Measurements from ENCODE around the gene PDE4D.
A peak's percentile ranks its signal among the peaks of the same experiment; 100 is the strongest.

The PDE4D gene

DNA sequence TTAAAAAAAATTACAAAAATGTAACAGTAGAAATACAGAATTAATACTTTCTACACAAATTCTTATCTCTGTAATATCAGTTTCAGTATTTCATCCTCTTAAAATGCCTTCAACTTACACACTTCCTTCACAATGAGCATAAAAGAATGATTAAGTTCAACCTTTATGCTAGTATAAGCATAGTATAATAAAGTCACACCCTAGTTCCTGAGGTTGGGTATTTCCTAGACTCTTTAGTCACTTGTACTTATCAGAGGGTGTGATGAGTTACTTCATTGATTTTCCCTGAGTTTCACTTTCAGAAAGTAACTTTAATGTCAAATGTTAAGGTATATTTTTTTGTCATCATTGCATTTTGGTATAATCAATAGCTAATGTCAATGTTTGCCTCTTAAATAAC, 302.4 kb downstream of the PDE4D start:
- no peak for DNase-seq
- Histone ChIP-seq H2AK5ac (ENCODE audit: low read length, severe bottlenecking) (no peak overlapping the region), H3K18ac (ENCODE audit: low read depth in 1 of 2, low read length in 2 of 2) (no peak overlapping the region)

GRCh38 chr5:59588922-59589321, 304.6 kb downstream of the PDE4D start:
- H4K8ac ChIP-seq (ENCODE audit: low read length): no peak overlapping the region
- H3K36me3 ChIP-seq (ENCODE audit: control insufficient read depth in 1 of 2, insufficient read depth in 2 of 2, low read depth in 1 of 2, low read length in 2 of 2): no peaks in the 10 kb centered on the region
- H2BK12ac ChIP-seq (ENCODE audit: low read length in 2 of 2): no peak overlapping the region
- H4K91ac ChIP-seq (ENCODE audit: low read length): no peak overlapping the region
- peak; percentile 49 for DNase-seq
- H2BK15ac ChIP-seq (ENCODE audit: low read depth, poor library complexity, severe bottlenecking): no peak overlapping the region
- no peak overlapping the region for H3K4ac ChIP-seq (ENCODE audit: low read depth in 1 of 2, low read length in 2 of 2)
- H2AFZ ChIP-seq (ENCODE audit: low read depth, low read length): no peak overlapping the region
- H3K9ac ChIP-seq (ENCODE audit: low read length): no peak overlapping the region
- H3K23ac ChIP-seq (ENCODE audit: low read length in 2 of 2): no peak overlapping the region
- no peak overlapping the region for H2AK5ac ChIP-seq (ENCODE audit: low read length, severe bottlenecking)
- no peak overlapping the region for H2BK5ac ChIP-seq (ENCODE audit: low read depth, low read length, poor library complexity, severe bottlenecking)
- no peak overlapping the region for H3K4me2 ChIP-seq (ENCODE audit: low read length, poor library complexity, severe bottlenecking)
- no peak overlapping the region for H3K27ac ChIP-seq (ENCODE audit: low read length, poor library complexity, severe bottlenecking)
- H3K9me3 ChIP-seq (ENCODE audit: control insufficient read depth, low read length): no peaks in the 10 kb centered on the region
- H3K14ac ChIP-seq (ENCODE audit: low read length in 2 of 2): no peak overlapping the region
- H3K27me3 ChIP-seq (ENCODE audit: control insufficient read depth in 1 of 2, insufficient read depth in 1 of 2, low read length in 2 of 2): no peaks in the 10 kb centered on the region
- no peak overlapping the region for H3K18ac ChIP-seq (ENCODE audit: low read depth in 1 of 2, low read length in 2 of 2)
- peaks cover 1% of the 10 kb centered on the region for H3K79me1 ChIP-seq (replicated peaks; ENCODE audit: low read length, poor library complexity, severe bottlenecking)
- no peak overlapping the region for H2BK120ac ChIP-seq (ENCODE audit: low read depth, low read length)
- H3K4me3 ChIP-seq (ENCODE audit: insufficient read depth in 1 of 2, low read depth in 1 of 2, low read length in 2 of 2): no peak overlapping the region
- peaks cover 3% of the 10 kb centered on the region for H3K4me1 ChIP-seq (ENCODE audit: control insufficient read depth, insufficient read depth, low read depth, low read length)

More for the DNA sequence above, 302.4 kb downstream of the PDE4D start:
- Histone ChIP-seq H3K9ac (ENCODE audit: low read length) (no peak overlapping the region), H2AFZ (ENCODE audit: low read depth, low read length) (no peak overlapping the region), H2BK120ac (ENCODE audit: low read depth, low read length) (no peak overlapping the region), H3K27me3 (ENCODE audit: control insufficient read depth in 1 of 2, insufficient read depth in 1 of 2, low read length in 2 of 2) (no peaks in the 10 kb centered on the region), H3K79me1 (replicated peaks; ENCODE audit: low read length, poor library complexity, severe bottlenecking) (peaks cover 1% of the 10 kb centered on the region), H3K4me2 (ENCODE audit: low read length, poor library complexity, severe bottlenecking) (no peak overlapping the region), H3K27ac (ENCODE audit: low read length, poor library complexity, severe bottlenecking) (no peak overlapping the region), H2BK15ac (ENCODE audit: low read depth, poor library complexity, severe bottlenecking) (no peak overlapping the region), H4K8ac (ENCODE audit: low read length) (no peak overlapping the region), H4K91ac (ENCODE audit: low read length) (no peak overlapping the region), H3K4me1 (ENCODE audit: control insufficient read depth, insufficient read depth, low read depth, low read length) (peaks cover 1% of the 10 kb centered on the region), H3K36me3 (ENCODE audit: control insufficient read depth in 1 of 2, insufficient read depth in 2 of 2, low read depth in 1 of 2, low read length in 2 of 2) (no peaks in the 10 kb centered on the region), H3K14ac (ENCODE audit: low read length in 2 of 2) (no peak overlapping the region), H2BK12ac (ENCODE audit: low read length in 2 of 2) (no peak overlapping the region), H2BK5ac (ENCODE audit: low read depth, low read length, poor library complexity, severe bottlenecking) (no peak overlapping the region), H3K23ac (ENCODE audit: low read length in 2 of 2) (no peak overlapping the region), H3K4me3 (ENCODE audit: insufficient read depth in 1 of 2, low read depth in 1 of 2, low read length in 2 of 2) (no peak overlapping the region), H3K9me3 (ENCODE audit: control insufficient read depth, low read length) (no peaks in the 10 kb centered on the region), H3K4ac (ENCODE audit: low read depth in 1 of 2, low read length in 2 of 2) (no peak overlapping the region)

DNA sequence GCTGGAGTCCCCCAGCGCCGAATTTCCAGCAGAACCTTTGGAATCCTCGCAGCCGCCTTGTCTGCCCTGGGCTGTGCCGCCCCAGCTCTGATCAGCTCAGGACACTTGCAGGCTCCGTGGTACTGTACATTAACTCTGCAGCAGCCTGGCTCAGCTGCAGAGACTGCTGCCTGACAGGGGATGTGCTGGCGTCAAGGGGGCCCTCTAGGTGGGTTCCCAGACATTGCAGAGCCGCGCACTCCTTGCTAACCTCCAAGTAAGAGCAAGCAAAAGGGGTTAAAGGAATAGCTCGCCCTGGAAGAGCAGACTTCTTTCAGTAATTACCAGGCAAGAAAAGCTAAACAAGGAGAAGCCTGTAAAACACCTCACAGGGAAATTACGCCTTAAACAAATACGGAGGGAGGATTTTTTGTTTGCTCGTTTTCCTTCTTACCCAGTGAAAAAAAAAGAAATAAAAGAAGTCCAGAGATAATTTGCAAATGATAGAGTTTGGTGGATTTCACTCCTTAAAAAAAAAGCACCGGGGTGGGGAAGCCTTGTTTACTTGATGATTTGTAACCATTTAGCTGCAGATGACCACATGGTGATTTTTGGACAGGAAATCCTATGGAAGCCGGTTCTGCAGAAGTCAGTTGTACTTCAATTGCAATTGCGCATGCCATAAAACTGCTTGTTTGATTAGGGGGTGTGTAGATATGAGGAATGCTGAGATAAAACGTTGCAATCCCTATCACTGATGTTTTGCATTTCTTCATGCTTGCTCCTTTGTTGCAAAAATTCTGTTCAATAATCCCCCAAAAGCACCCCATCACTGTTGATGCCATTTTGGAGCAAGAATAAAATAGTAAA, 305.8 kb downstream of the PDE4D start:
- H3K9me3 ChIP-seq (ENCODE audit: control insufficient read depth, low read length): no peaks in the 10 kb centered on the region
- H4K91ac ChIP-seq (ENCODE audit: low read length): no peak overlapping the region
- H2BK5ac ChIP-seq (ENCODE audit: low read depth, low read length, poor library complexity, severe bottlenecking): no peak overlapping the region
- H3K4me1 ChIP-seq (ENCODE audit: control insufficient read depth, insufficient read depth, low read depth, low read length): peaks cover 3% of the 10 kb centered on the region
- H3K9ac ChIP-seq (ENCODE audit: low read length): peak overlapping the region; percentile 63
- no peak overlapping the region for H3K4ac ChIP-seq (ENCODE audit: low read depth in 1 of 2, low read length in 2 of 2)
- H3K18ac ChIP-seq (ENCODE audit: low read depth in 1 of 2, low read length in 2 of 2): no peak overlapping the region
- no peak overlapping the region for H3K14ac ChIP-seq (ENCODE audit: low read length in 2 of 2)
- H3K27me3 ChIP-seq (ENCODE audit: control insufficient read depth in 1 of 2, insufficient read depth in 1 of 2, low read length in 2 of 2): no peaks in the 10 kb centered on the region
- peak overlapping the region; percentile 27 for H2AFZ ChIP-seq (ENCODE audit: low read depth, low read length)
- no peak overlapping the region for H2BK12ac ChIP-seq (ENCODE audit: low read length in 2 of 2)
- peak overlapping the region; percentile 56 to 75 for H3K4me3 ChIP-seq (ENCODE audit: insufficient read depth in 1 of 2, low read depth in 1 of 2, low read length in 2 of 2)
- no peaks in the 10 kb centered on the region for H3K36me3 ChIP-seq (ENCODE audit: control insufficient read depth in 1 of 2, insufficient read depth in 2 of 2, low read depth in 1 of 2, low read length in 2 of 2)
- no peak overlapping the region for H3K23ac ChIP-seq (ENCODE audit: low read length in 2 of 2)
- H2BK120ac ChIP-seq (ENCODE audit: low read depth, low read length): no peak overlapping the region
- H2BK15ac ChIP-seq (ENCODE audit: low read depth, poor library complexity, severe bottlenecking): no peak overlapping the region
- H2AK5ac ChIP-seq (ENCODE audit: low read length, severe bottlenecking): peak overlapping the region; percentile 59
- peak; percentile 75 for DNase-seq
- H3K27ac ChIP-seq (ENCODE audit: low read length, poor library complexity, severe bottlenecking): peak overlapping the region; percentile 46
- no peak overlapping the region for H4K8ac ChIP-seq (ENCODE audit: low read length)
- peaks cover 1% of the 10 kb centered on the region for H3K79me1 ChIP-seq (replicated peaks; ENCODE audit: low read length, poor library complexity, severe bottlenecking)
- 3% methylated on average over 15 of the region's 17 CpGs for WGBS
- peak overlapping the region; percentile 82 for H3K4me2 ChIP-seq (ENCODE audit: low read length, poor library complexity, severe bottlenecking)

DNA sequence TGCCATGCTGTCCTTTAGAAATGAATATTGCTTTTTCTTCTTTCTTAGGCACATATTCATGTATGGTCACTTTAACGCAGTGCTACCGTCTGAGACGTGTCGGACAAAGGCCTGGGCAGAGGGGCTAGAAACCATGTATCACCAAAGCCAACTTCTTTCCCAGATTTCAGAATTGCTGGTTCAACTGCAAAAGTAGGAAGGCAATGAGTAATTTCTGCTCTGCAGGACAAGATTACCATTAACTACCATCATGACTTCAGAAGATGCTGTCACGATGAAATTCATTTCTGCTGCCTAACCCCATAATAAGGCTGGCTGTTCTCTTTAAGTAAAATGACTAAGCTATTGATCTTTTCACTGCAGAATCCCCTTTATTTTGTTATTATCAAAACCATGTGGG, 306.7 kb downstream of the PDE4D start:
- Histone ChIP-seq H2BK120ac (ENCODE audit: low read depth, low read length) (no peak overlapping the region), H2AK5ac (ENCODE audit: low read length, severe bottlenecking) (peak overlapping the region; percentile 14), H3K27ac (ENCODE audit: low read length, poor library complexity, severe bottlenecking) (no peak overlapping the region), H4K8ac (ENCODE audit: low read length) (no peak overlapping the region), H3K4me3 (ENCODE audit: insufficient read depth in 1 of 2, low read depth in 1 of 2, low read length in 2 of 2) (peak overlapping the region in 1 of 2 experiments; percentile 75), H2AFZ (ENCODE audit: low read depth, low read length) (no peak overlapping the region), H3K18ac (ENCODE audit: low read depth in 1 of 2, low read length in 2 of 2) (no peak overlapping the region), H3K36me3 (ENCODE audit: control insufficient read depth in 1 of 2, insufficient read depth in 2 of 2, low read depth in 1 of 2, low read length in 2 of 2) (no peaks in the 10 kb centered on the region), H3K9me3 (ENCODE audit: control insufficient read depth, low read length) (no peaks in the 10 kb centered on the region), H3K14ac (ENCODE audit: low read length in 2 of 2) (no peak overlapping the region), H2BK12ac (ENCODE audit: low read length in 2 of 2) (no peak overlapping the region), H3K23ac (ENCODE audit: low read length in 2 of 2) (no peak overlapping the region), H3K4me2 (ENCODE audit: low read length, poor library complexity, severe bottlenecking) (peak overlapping the region; percentile 26), H3K27me3 (ENCODE audit: control insufficient read depth in 1 of 2, insufficient read depth in 1 of 2, low read length in 2 of 2) (no peaks in the 10 kb centered on the region), H2BK5ac (ENCODE audit: low read depth, low read length, poor library complexity, severe bottlenecking) (no peak overlapping the region), H3K4ac (ENCODE audit: low read depth in 1 of 2, low read length in 2 of 2) (no peak overlapping the region), H3K4me1 (ENCODE audit: control insufficient read depth, insufficient read depth, low read depth, low read length) (peaks cover 3% of the 10 kb centered on the region), H2BK15ac (ENCODE audit: low read depth, poor library complexity, severe bottlenecking) (no peak overlapping the region), H4K91ac (ENCODE audit: low read length) (no peak overlapping the region), H3K9ac (ENCODE audit: low read length) (peak overlapping the region; percentile 63), H3K79me1 (replicated peaks; ENCODE audit: low read length, poor library complexity, severe bottlenecking) (peaks cover 1% of the 10 kb centered on the region)
- WGBS: 93% methylated on average over 4 of the region's 5 CpGs
- no peak for DNase-seq

Data from mesenchymal stem cell (in vitro differentiated cells and primary cell).